Measurements from ENCODE around the gene ZNF638. TPM values are rescaled to one million over a fixed set of nuclear protein-coding genes. Genes with fewer than 3 reads are reported as not detected.
A peak's percentile ranks its signal among the peaks of the same experiment; 100 is the strongest.

The ZNF638 gene
- total RNA-seq, 2 experiments from 2014 or later: 65.5 to 68.2 TPM

DNA sequence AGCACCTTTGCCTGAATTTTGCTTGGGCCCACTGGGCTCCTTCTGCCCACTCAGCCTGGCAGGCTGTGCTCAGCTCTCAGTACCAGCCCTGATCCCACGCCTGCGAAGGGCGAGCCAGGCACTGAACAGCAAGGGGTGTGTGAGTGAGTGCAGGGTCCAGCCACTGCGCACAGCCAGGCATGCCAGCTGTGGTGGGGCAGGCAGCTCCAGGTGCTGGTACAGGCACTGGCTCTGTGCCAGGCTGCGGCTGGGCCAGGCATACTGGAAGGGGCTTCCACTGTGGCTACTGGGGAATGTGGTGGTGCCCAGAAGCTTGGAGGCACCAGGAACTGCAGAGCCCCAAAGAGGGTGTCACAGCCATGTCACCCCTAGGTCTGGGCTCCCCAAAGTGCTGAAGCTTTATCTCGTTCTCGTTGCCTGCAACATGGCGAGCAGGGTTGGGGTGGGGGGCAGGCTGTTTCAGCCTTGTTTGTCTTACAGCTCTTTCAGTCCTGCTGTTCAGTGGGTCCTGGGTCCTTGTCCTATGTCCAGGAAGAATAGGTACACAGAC is 130.5 kb downstream of the ZNF638 start:
- H3K27me3 Mint-ChIP-seq: peaks cover 10% of the 10 kb centered on the region
- H3K9me3 Mint-ChIP-seq: no peaks in the 10 kb centered on the region
- H3K4me3 Mint-ChIP-seq: no peak overlapping the region
- DNase-seq: no peak
- H3K4me1 Mint-ChIP-seq: peaks cover under 1% of the 10 kb centered on the region
- H3K27ac Mint-ChIP-seq: no peak overlapping the region
- H3K36me3 Mint-ChIP-seq: no peaks in the 10 kb centered on the region

DNA sequence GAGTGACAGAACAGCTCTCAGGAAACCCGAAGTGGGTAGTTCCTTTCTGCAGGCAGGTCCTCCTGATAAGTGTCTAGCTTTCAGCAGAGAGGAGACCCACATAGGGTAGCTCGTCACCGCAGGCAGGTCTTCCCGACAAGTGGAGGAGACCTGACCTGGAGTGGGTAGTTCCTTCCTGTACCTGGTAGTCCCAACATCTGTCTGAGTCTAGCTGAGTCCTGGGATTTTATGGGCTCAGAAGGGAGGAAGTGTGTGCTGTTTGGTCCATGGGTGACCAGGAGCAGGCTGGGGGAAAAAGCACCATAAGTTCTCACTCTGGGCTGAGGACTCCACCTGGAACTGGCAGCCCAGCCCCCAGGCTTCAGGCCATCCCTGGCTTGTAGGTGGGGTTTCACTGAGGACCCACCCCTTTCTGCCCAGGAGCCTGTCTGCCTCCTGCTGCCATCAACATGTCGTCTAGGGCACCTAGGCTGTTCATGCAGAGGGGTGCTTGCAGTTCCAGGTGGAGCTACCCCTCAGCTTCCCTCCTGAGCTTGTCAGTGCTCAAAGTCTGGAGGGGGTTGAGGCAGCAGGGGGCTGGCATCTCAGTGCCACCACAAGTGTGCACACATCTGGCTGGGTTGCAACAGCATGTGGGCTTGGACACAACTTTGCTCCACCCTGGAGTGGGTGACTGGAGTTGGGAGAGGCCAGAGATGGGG is 131.2 kb downstream of the ZNF638 start:
- H3K36me3 Mint-ChIP-seq: no peaks in the 10 kb centered on the region
- no peak overlapping the region for H3K27ac Mint-ChIP-seq
- DNase-seq: no peak
- peaks cover 12% of the 10 kb centered on the region for H3K27me3 Mint-ChIP-seq
- no peaks in the 10 kb centered on the region for H3K9me3 Mint-ChIP-seq
- peaks cover 2% of the 10 kb centered on the region for H3K4me1 Mint-ChIP-seq
- H3K4me3 Mint-ChIP-seq: no peak overlapping the region

- Mint-ChIP-seq H3K4me3 (no peak overlapping the region), H3K4me1 (peaks cover 2% of the 10 kb centered on the region), H3K36me3 (no peaks in the 10 kb centered on the region), H3K27ac (no peak overlapping the region), H3K27me3 (peaks cover 17% of the 10 kb centered on the region), H3K9me3 (no peaks in the 10 kb centered on the region)
- no peak for DNase-seq
Measured at GRCh38 chr2:71463342-71463654, 131.7 kb downstream of the ZNF638 start.

DNA sequence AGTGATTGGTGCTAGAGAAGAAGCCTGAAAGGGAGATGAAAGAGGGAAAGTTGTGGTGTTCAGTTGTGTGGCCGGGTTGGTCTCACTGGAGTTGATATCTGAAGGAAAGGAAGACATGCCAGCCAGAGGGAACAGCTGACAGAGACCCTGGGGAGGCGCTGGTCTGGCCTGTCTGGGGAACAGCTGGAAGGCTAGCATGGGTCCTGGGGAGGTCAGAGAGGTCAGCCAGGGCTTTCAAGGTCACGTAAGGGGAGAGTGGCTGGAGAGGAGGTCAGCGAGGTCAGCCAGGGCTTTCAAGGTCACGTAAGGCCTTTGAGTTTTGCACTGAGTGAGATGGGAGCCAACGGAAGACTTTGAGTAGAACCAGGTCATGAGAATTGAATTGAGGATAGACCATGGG is 132.8 kb downstream of the ZNF638 start:
- no peaks in the 10 kb centered on the region for H3K36me3 Mint-ChIP-seq
- H3K27me3 Mint-ChIP-seq: peaks cover 27% of the 10 kb centered on the region
- DNase-seq: no peak
- no peaks in the 10 kb centered on the region for H3K9me3 Mint-ChIP-seq
- no peak overlapping the region for H3K4me3 Mint-ChIP-seq
- peaks cover 2% of the 10 kb centered on the region for H3K4me1 Mint-ChIP-seq
- no peak overlapping the region for H3K27ac Mint-ChIP-seq

DNA sequence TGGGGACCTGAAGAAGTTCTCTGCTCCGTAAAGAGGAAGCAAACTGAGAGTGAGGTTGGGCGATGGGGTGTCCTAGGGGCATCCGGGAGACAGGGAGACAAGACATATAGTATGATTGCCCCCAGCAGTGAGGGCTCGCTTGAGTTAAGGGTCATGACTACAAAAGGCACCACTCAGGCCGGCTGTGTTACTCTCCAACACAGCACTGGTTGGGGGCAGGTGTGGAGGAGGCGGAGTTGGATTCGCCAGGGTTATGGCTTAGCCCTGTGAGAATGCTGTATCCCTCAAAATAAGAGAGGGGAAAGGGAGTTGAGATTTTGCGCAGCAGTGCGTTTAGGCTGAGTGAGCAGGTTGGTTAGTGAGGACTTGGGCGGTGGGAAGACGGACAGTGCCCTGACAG is 133.8 kb downstream of the ZNF638 start:
- H3K4me1 Mint-ChIP-seq: peaks cover 2% of the 10 kb centered on the region
- no peak overlapping the region for H3K4me3 Mint-ChIP-seq
- H3K27ac Mint-ChIP-seq: no peak overlapping the region
- H3K9me3 Mint-ChIP-seq: no peaks in the 10 kb centered on the region
- no peaks in the 10 kb centered on the region for H3K36me3 Mint-ChIP-seq
- H3K27me3 Mint-ChIP-seq: peaks cover 33% of the 10 kb centered on the region
- DNase-seq: no peak

DNA sequence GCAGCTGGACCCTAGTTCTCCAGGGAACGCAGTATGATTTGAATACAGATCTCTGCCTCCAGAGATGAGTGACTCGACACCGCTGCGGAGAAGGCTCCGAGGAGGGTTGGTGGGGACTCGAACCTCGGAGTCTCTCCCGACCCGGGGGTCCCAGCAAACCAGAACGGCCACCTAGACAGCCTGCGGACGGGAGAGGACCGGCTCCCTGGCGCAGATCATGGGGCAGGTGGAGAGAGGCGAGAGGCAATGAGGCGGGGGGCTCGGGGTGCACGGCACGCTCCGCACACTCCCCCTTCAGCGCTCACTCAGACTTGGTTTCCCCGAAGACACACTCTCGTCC is 134.3 kb downstream of the ZNF638 start:
- Mint-ChIP-seq H3K4me1 (peaks cover 2% of the 10 kb centered on the region), H3K27ac (no peak overlapping the region), H3K9me3 (no peaks in the 10 kb centered on the region), H3K27me3 (peaks cover 37% of the 10 kb centered on the region), H3K4me3 (no peak overlapping the region), H3K36me3 (no peaks in the 10 kb centered on the region)
- no peak for DNase-seq

- Mint-ChIP-seq H3K4me3 (peak overlapping the region; percentile 65), H3K27ac (no peak overlapping the region)
- peak; percentile 11 for DNase-seq
Measured at GRCh38 chr2:71466301-71467179, 135.0 kb downstream of the ZNF638 start.

DNA sequence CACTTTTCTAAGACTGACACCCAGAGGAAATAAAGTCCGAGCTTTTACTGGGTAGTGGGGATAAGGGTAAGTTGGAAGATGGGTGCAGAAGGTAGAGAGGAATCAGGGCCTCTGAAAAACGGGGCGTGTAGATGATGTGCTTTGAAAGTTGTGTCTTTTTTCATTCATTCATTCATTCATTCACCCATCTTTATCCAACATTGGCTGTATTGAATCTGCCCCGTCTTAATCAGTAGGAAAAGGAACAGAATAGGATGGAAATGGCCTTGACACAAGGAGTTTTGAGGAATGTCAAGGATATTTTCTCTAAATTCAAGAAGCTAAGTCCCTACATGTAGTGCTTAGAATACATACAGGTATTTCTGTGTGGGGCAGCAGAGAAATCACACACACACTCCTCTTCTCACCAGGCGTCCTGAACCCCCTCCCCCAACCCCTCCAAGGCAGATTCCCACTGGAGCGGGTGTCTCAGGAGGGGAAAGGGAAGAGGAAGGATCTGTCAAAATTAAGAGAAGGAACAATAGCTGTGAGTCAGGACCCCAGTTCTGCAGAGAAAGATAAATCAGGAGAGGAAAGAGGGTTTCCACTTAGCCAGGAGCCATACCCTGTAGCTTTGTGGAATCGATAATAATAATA is 135.7 kb downstream of the ZNF638 start:
- Mint-ChIP-seq H3K4me1 (peaks cover 2% of the 10 kb centered on the region), H3K27me3 (peaks cover 37% of the 10 kb centered on the region), H3K27ac (no peak overlapping the region), H3K4me3 (peak overlapping the region; percentile 65), H3K36me3 (no peaks in the 10 kb centered on the region), H3K9me3 (no peaks in the 10 kb centered on the region)
- no peak for DNase-seq

More at GRCh38 chr2:71466301-71467179, 135.0 kb downstream of the ZNF638 start:
- no peaks in the 10 kb centered on the region for H3K36me3 Mint-ChIP-seq
- no peaks in the 10 kb centered on the region for H3K9me3 Mint-ChIP-seq
- peaks cover 37% of the 10 kb centered on the region for H3K27me3 Mint-ChIP-seq
- H3K4me1 Mint-ChIP-seq: peaks cover 2% of the 10 kb centered on the region

DNA sequence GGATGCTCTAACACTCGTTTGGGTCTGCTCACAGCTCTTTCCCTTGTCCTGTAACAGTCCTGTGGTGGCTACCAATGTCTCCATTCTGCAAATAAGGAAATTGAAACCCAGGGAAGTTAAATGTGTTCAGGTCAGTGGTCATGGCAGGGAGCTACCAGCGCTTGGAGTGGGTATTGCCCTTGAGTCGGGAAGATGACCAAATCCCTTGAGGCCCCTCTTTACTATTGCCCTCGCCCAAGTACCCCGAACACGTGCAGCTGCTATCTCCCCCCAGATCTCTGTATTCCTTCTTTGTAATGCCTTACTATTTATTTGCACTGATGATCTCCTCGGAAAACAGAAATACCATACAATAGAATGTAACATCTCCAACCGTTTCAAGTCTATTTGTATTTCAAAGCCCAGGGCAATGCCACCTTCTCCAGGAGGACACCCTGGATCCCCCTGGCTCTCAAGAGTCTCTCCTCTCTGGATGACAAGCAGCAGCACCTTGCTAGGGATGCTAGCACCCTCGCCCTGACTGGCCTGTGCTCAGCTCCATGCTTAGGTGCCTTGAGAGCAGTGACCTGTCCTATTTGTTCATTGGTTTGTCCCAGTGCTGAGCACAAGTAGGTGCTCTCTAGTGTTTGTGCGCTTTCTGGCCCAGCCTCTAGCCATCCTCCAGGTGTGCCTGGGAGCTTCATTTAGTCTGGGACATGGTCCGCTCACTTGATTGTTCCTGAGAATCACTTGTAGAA is 136.9 kb downstream of the ZNF638 start:
- H3K4me1 Mint-ChIP-seq: peaks cover 2% of the 10 kb centered on the region
- no peaks in the 10 kb centered on the region for H3K36me3 Mint-ChIP-seq
- DNase-seq: no peak
- no peaks in the 10 kb centered on the region for H3K9me3 Mint-ChIP-seq
- peaks cover 37% of the 10 kb centered on the region for H3K27me3 Mint-ChIP-seq
- H3K27ac Mint-ChIP-seq: no peak overlapping the region
- H3K4me3 Mint-ChIP-seq: no peak overlapping the region

- Mint-ChIP-seq H3K4me1 (peaks cover 2% of the 10 kb centered on the region), H3K9me3 (no peaks in the 10 kb centered on the region), H3K27me3 (peaks cover 43% of the 10 kb centered on the region), H3K4me3 (no peak overlapping the region), H3K36me3 (no peaks in the 10 kb centered on the region), H3K27ac (no peak overlapping the region)
- no peak for DNase-seq
Measured at GRCh38 chr2:71469403-71470398, 138.1 kb downstream of the ZNF638 start.

DNA sequence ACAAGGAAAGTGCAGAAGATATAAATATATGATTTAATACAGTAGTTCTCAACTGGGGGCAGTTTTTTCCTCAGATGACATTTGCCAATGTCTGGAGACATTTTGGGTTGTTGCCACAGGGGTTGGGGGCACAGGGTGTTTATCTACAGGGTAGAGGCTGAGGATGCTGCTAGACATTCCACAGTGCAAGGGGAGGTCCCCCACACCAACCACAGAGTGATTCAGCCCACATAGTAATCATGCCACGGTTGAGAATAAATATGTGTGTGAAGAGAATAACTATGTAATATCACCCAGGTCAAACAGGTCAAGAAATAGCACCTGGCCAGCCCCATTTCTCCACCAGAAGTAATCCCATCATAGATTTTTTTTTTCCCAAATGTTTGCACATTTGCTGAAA is 139.7 kb downstream of the ZNF638 start:
- H3K4me3 Mint-ChIP-seq: no peak overlapping the region
- DNase-seq: no peak
- peaks cover 2% of the 10 kb centered on the region for H3K4me1 Mint-ChIP-seq
- no peak overlapping the region for H3K27ac Mint-ChIP-seq
- H3K9me3 Mint-ChIP-seq: no peaks in the 10 kb centered on the region
- H3K36me3 Mint-ChIP-seq: no peaks in the 10 kb centered on the region
- peaks cover 43% of the 10 kb centered on the region for H3K27me3 Mint-ChIP-seq

DNA sequence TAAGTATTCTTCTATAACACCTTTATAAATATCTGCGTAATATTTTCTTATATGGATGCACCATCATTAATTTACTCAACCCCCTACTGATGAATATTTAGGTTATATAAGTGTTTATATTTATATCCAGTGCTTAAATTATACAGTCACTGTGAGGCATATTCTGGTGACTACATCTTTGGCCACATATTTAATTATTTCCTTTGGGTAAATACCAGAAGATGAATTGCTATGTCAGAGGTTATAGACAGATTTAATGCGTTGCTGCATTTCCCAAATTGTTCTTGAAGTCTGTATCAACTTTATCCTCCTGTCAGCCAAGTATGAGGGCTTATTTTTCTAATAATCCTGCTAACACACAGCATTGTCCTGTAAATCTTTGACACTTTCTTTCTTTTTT is 140.4 kb downstream of the ZNF638 start:
- Mint-ChIP-seq H3K36me3 (no peaks in the 10 kb centered on the region), H3K4me3 (no peak overlapping the region), H3K4me1 (peaks cover 2% of the 10 kb centered on the region), H3K27ac (no peak overlapping the region), H3K9me3 (no peaks in the 10 kb centered on the region), H3K27me3 (peaks cover 39% of the 10 kb centered on the region)
- no peak for DNase-seq

DNA sequence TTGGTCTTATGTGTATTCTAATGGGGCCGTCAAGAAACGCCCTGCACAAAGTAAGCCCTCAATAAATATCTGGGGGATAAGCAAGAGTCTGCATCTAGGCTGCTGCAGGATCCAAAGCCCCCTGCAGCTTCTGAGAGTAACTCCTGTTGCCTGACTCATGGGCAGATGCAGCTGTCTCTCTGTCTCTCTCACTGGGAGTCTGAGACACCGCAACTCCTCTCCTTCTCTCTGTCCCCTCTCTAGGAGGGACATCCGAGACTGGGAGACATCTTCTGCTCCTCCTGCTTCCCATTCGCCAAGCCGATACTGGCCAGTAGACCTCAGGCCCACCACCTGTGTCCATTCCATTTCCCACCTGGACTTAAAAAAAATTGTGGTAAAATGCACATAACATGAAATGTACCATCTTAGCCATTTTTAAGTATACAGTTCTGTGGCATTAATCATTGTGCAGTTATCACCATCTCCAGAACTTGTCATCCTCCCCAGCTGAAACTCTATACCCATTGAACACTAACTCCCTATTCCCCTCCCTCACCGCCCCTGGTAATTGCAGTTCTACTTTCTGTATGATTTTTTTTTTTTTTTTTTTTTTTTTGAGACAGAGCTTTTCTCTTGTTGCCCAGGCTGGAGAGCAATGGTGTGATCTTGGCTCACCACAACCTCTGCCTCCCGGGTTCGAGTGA is 141.9 kb downstream of the ZNF638 start:
- Mint-ChIP-seq H3K4me1 (no peaks in the 10 kb centered on the region), H3K27ac (no peak overlapping the region), H3K36me3 (no peaks in the 10 kb centered on the region), H3K4me3 (no peak overlapping the region), H3K27me3 (peaks cover 25% of the 10 kb centered on the region), H3K9me3 (no peaks in the 10 kb centered on the region)
- no peak for DNase-seq
